HG03045 (cell line): Measurements from ENCODE around the gene TMEM182.

ENCODE experiments used
- ATAC-seq: cut with Tn5 transposase; IDR thresholded peaks from one replicate; pipeline ENCODE4 v1.9.1; 2021; ENCODE audit warnings: mild to moderate bottlenecking, moderate library complexity; ENCODE audit not compliant: unreplicated experiment

TMEM182 gene

DNA sequence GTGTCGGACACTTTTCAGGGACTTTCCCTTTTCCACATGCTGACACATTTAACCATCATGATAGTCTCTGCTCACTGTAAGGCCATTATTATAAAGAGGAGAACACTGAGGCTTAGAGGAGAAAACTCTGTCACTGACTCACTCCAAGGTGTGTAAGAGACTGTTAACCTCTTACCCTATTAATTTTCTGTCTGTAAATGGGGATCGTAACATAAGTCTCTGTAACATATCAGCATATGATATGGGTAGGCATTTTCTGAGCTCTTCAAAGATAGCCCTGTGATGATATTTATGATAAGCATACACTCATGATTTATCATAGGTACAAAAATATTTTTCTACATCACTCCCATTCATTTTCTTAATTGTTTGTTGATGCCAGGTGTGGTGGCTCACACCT, 36.4 kb downstream of the TMEM182 start:
- ATAC-seq, result no peak

GRCh38 chr2:102801098-102801718, 39.4 kb downstream of the TMEM182 start:
- no peak for ATAC-seq

DNA sequence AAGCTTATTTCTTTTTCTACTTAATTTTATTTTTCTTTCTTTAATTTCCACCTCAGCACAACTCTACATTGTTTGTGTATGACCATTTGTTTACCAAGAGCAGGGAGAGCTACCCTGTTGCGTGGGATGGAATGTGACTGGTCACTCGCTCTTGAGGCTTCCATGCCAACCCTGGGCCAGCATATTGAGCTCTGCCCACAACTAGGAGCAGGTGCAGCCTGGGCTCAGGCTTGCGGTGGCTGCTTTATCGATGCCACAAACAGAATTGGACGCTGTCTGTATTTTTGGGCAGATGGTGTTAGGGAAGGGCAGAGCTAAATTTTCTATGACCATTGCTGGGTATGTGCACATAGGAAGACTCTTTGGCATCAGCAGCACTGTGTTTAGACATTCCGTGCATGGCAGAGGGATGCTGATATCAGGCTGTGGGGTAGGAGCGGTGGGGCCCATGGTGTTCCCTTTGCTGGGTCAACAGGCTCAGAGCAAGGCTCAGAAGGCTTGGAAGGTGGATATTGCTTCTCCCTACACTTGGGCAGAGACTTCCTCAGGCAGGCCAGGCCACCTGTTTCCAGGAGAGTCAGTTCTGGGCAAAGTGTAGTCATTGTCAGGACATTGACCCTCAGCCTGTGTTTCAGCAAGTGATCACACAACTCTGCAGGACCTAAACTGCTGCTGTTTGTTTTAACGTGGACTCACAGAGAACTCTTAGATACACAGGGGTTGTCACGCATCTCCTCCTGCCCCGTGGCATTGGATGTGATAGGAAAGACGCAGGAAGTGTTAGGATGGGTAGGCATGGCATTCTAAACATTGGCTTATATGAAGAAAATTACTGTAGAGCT, 40.2 kb downstream of the TMEM182 start:
- no peak for ATAC-seq

GRCh38 chr2:102803041-102803896, 41.4 kb downstream of the TMEM182 start:
- ATAC-seq, result no peak

GRCh38 chr2:102803897-102804217, 42.0 kb downstream of the TMEM182 start:
- ATAC-seq, result no peak

- no peak for ATAC-seq
These were observed 44.5 kb downstream of the TMEM182 start for GRCh38 chr2:102806250-102806837.

- ATAC-seq, result no peak
These were observed 47.7 kb downstream of the TMEM182 start for GRCh38 chr2:102809291-102810189.

GRCh38 chr2:102815285-102815684, 53.5 kb downstream of the TMEM182 start:
- ATAC-seq, result no peak

DNA sequence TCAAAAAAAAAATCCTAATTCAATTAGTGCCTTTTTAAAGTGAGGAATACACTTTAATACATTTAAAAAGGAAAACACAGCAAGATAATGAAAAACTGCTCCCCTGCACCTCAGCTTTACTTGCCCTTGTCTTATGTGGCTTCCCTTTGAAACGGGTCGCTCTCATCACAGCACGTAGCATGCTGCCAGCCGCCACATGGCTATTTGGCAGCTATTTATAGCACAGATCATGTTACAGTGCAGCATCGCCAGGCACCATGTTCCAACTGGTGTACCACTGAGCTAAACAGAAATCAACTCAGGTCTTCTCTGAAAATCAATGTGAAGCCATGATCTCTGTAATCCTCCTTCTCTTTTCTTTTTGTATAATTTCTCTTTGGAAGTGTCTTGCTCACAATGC, 65.1 kb downstream of the TMEM182 start:
- ATAC-seq, result no peak

- ATAC-seq, result no peak
These were observed 71.0 kb downstream of the TMEM182 start for GRCh38 chr2:102832789-102833188.

DNA sequence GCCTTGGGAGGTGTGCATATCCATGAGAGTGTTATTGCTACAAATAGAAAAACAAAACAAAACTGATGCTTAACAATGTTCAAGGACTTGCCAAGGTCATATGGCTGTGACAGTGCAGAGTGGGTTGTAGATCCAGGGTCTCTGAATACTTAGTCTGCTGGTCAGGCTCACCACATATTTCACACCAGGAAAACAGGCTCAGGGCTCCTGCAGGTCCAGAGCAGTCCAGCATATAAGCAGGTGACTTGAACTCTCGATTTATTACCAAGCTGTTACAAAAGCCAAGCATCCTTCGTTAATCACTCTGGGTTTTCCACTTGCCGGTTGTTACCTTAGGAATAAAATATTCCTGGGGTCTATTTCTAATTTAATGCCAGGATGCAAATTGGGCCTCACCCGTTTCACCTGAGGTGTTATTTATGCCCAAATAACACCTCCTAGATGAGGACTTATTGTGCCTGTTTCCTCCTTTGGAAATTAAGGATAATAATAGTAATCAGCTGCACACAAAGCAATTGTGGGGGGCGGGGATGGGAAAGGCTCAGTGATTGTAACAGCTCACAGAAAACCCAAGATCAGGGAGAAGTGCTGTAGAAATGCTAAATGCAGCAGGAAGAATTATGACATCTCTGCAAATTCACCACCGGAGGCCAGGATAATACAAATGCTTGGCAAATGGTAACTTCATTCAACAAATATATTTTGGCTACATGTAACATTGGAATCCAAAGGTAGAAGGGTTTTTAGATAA, 72.9 kb downstream of the TMEM182 start:
- ATAC-seq, result no peak

DNA sequence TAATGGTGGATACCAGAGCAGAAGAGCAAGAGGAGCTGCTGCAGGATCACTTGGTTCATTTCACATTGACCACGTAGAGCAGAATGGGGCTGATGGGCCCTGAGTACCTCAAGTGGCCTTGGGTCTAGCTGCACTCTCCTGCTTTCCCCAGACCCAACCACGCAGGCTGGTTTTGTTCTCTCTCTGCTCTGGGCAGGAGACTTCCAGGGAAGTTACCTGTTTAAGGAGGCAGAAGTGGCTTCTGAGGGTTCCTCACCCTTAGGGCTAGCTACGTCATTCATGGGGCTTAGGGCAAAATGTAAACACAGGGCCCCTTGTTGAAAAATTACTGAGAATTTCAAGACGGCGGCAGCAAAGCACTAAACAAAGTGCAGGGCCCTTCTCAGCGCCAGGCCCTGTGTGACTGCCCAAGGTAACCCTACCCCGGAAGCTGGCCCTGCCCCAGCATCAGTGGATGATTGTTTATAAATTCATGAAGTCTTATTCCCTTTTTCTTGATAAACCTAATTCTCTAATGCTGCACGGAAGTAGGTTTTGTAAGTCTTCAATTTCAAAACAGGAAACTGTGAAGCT, 75.9 kb downstream of the TMEM182 start:
- no peak for ATAC-seq

- ATAC-seq, result no peak
These were observed 78.0 kb downstream of the TMEM182 start for GRCh38 chr2:102839668-102840388.

GRCh38 chr2:102841107-102841840, 79.4 kb downstream of the TMEM182 start:
- ATAC-seq, result no peak

DNA sequence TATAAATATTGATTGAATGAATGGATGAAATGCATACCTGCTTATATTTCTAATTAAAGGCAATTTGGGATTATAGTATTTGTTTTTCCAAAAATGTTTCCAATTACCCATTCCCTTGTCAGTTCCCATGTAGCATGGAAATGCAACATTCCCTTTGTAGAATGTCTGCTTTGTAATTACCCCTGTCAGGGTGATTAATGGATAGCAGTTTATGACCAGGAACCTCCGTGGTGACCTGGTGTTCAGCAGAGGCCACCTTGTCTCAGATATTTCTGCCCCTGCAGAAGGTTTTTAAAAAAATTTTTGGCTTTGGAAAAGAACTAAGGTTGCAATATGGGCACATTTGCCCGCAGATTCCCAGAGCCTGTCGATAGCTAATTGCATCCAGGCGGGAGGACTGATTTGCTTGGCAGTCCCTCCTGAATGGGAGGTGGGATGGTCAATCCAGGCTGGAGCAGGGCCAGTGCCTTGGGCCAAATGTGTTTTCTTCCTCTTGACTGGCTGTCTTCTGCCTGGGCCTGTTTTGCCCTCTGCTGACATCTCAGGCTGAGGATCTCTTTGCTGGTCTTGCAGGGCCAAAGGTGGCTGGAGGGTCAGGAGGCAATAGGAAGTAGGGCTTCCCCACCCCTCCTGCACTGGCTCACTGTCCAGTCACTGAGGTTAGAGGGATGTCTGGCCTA, 82.1 kb downstream of the TMEM182 start:
- no peak for ATAC-seq

- no peak for ATAC-seq
These were observed 83.1 kb downstream of the TMEM182 start for GRCh38 chr2:102844911-102845310.

GRCh38 chr2:102848366-102848839, 86.6 kb downstream of the TMEM182 start:
- ATAC-seq, result no peak
